Measurements from ENCODE around the gene LRRC4. TPM values are rescaled to one million over a fixed set of nuclear protein-coding genes. Genes with fewer than 3 reads are reported as not detected.

LRRC4 gene
- total RNA-seq, 1 donor from 2014 or later, result 0.32 TPM

- H3K27me3 Mint-ChIP-seq (ENCODE audit: low read depth), result no peaks in the 10 kb centered on the region
- TF ChIP-seq CTCF (IDR thresholded peaks at IDR 0.05), result no peak
- no peak for DNase-seq (ENCODE audit: low spot score)
- H3K9me3 Mint-ChIP-seq (ENCODE audit: low read depth), result peaks cover 3% of the 10 kb centered on the region
- H3K36me3 Mint-ChIP-seq (ENCODE audit: low read depth), result peaks cover 5% of the 10 kb centered on the region
- H3K27ac Mint-ChIP-seq (ENCODE audit: unreplicated experiment), result peak overlapping the region; percentile 58
- H3K4me3 Mint-ChIP-seq (ENCODE audit: unreplicated experiment), result no peak overlapping the region
- peaks cover 25% of the 10 kb centered on the region for H3K4me1 Mint-ChIP-seq (ENCODE audit: low read depth)
Measured at GRCh38 chr7:127983804-127984332, 47.4 kb downstream of the LRRC4 start.

- H3K4me1 Mint-ChIP-seq (ENCODE audit: low read depth), result peaks cover 38% of the 10 kb centered on the region
- H3K27ac Mint-ChIP-seq (ENCODE audit: unreplicated experiment), result no peak overlapping the region
- DNase-seq (ENCODE audit: low spot score), result no peak
- peaks cover 15% of the 10 kb centered on the region for H3K36me3 Mint-ChIP-seq (ENCODE audit: low read depth)
- TF ChIP-seq CTCF (IDR thresholded peaks at IDR 0.05), result no peak
- H3K27me3 Mint-ChIP-seq (ENCODE audit: low read depth), result no peaks in the 10 kb centered on the region
- H3K9me3 Mint-ChIP-seq (ENCODE audit: low read depth), result peaks cover 6% of the 10 kb centered on the region
- no peak overlapping the region for H3K4me3 Mint-ChIP-seq (ENCODE audit: unreplicated experiment)
Measured at GRCh38 chr7:127981965-127982364, 49.3 kb downstream of the LRRC4 start.

- Mint-ChIP-seq H3K27me3 (ENCODE audit: low read depth) (no peaks in the 10 kb centered on the region), H3K27ac (ENCODE audit: unreplicated experiment) (no peak overlapping the region), H3K9me3 (ENCODE audit: low read depth) (peaks cover 6% of the 10 kb centered on the region), H3K36me3 (ENCODE audit: low read depth) (peaks cover 16% of the 10 kb centered on the region), H3K4me1 (ENCODE audit: low read depth) (peaks cover 45% of the 10 kb centered on the region), H3K4me3 (ENCODE audit: unreplicated experiment) (no peak overlapping the region)
- no peak for TF ChIP-seq CTCF (IDR thresholded peaks at IDR 0.05)
- no peak for DNase-seq (ENCODE audit: low spot score)
Measured at GRCh38 chr7:127980901-127981300, 50.3 kb downstream of the LRRC4 start.

- peaks cover 6% of the 10 kb centered on the region for H3K9me3 Mint-ChIP-seq (ENCODE audit: low read depth)
- no peak for DNase-seq (ENCODE audit: low spot score)
- H3K27me3 Mint-ChIP-seq (ENCODE audit: low read depth), result no peaks in the 10 kb centered on the region
- no peak overlapping the region for H3K27ac Mint-ChIP-seq (ENCODE audit: unreplicated experiment)
- peaks cover 16% of the 10 kb centered on the region for H3K36me3 Mint-ChIP-seq (ENCODE audit: low read depth)
- H3K4me3 Mint-ChIP-seq (ENCODE audit: unreplicated experiment), result no peak overlapping the region
- no peak for TF ChIP-seq CTCF (IDR thresholded peaks at IDR 0.05)
- peaks cover 51% of the 10 kb centered on the region for H3K4me1 Mint-ChIP-seq (ENCODE audit: low read depth)
Measured at GRCh38 chr7:127979728-127980126, 51.5 kb downstream of the LRRC4 start.

GRCh38 chr7:127979113-127979727 is 52.0 kb downstream of the LRRC4 start:
- no peak for DNase-seq (ENCODE audit: low spot score)
- TF ChIP-seq CTCF (IDR thresholded peaks at IDR 0.05), result no peak
- Mint-ChIP-seq H3K27me3 (ENCODE audit: low read depth) (no peaks in the 10 kb centered on the region), H3K4me1 (ENCODE audit: low read depth) (peaks cover 47% of the 10 kb centered on the region), H3K4me3 (ENCODE audit: unreplicated experiment) (no peak overlapping the region), H3K9me3 (ENCODE audit: low read depth) (peaks cover 6% of the 10 kb centered on the region), H3K36me3 (ENCODE audit: low read depth) (peaks cover 16% of the 10 kb centered on the region), H3K27ac (ENCODE audit: unreplicated experiment) (peak overlapping the region; percentile 34)
